NT2/D1 (cell line): ENCODE results near the gene ZC3H13.
A peak's percentile ranks its signal among the peaks of the same experiment; 100 is the strongest.

Experiments used
- DNase-seq: peaks from one replicate; pipeline ENCODE4 v3.0.0-alpha.2; 2011; ENCODE audit warnings: low read depth, low spot score
- H3K27me3 ChIP-seq: 2 replicates; pipeline ENCODE4 v1.6.0; 2011; ENCODE audit warnings: mild to moderate bottlenecking; ENCODE audit not compliant: insufficient read length, insufficient read depth
- H3K36me3 ChIP-seq: 2 replicates; pipeline ENCODE4 v1.6.1; 2011; ENCODE audit warnings: mild to moderate bottlenecking, low read length, mixed read lengths; ENCODE audit not compliant: insufficient read depth, insufficient read length
- H3K4me1 ChIP-seq: 2 replicates; pipeline ENCODE4 v1.5.1; 2011; ENCODE audit not compliant: insufficient read depth, insufficient read length
- H3K4me3 ChIP-seq: 2 replicates; pipeline ENCODE4 v1.5.1; 2011; ENCODE audit warnings: low read depth; ENCODE audit not compliant: insufficient read length
- H3K9ac ChIP-seq: 2 replicates; pipeline ENCODE4 v1.6.0; 2011; ENCODE audit warnings: low read depth; ENCODE audit not compliant: insufficient read length
- H3K9me3 ChIP-seq: 2 replicates; pipeline ENCODE4 v1.5.1; 2011; ENCODE audit warnings: mild to moderate bottlenecking, low read length; ENCODE audit not compliant: insufficient read depth
- SUZ12 ChIP-seq: IDR thresholded peaks from 2 replicates; pipeline ENCODE4 v1.6.1; 2011; ENCODE audit not compliant: insufficient read length, insufficient read depth; ENCODE audit errors: extremely low read depth
- YY1 ChIP-seq: IDR thresholded peaks from 2 replicates; pipeline ENCODE4 v1.6.1; 2011; ENCODE audit not compliant: insufficient read length, insufficient read depth
- ZNF274 ChIP-seq: IDR thresholded peaks from 2 replicates; pipeline ENCODE4 v1.6.1; 2011; ENCODE audit warnings: mild to moderate bottlenecking, low read depth, low read length

Gene ZC3H13

DNA sequence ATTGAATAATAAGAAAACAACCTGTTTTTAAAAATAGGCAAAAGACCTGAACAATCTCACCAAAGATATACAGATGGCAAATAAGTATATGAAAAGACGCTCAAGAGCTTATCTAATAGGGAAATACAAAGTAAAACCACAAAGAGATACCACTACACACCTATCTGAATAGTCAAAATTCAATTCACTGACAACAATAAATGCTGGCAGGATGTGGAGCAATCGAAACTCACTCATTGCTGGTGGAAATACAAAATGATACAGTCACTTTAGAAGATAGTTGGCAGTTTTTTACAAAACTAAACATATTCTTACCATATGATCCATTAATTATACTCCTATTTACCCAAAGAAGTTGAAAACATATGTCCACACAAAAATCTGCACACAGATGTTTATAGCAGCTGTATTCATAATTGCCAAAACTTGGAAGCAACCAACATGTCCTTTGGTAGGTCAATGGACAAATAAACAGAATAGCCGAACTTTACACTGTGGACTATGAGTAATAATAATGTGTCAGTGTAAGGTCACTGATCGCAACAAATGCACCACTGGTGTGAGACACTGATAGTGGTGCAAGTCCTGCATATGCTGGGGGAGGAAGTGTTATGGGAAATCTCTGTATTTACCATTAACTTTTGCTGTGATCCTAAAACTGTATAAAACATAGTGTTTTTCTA, 20.8 kb downstream of the ZC3H13 start:
- no peak for TF ChIP-seq SUZ12
- TF ChIP-seq ZNF274 = no peak
- no peak for TF ChIP-seq YY1
- Histone ChIP-seq H3K27me3 (no peaks in the 10 kb centered on the region), H3K9me3 (no peaks in the 10 kb centered on the region), H3K4me3 (no peak overlapping the region), H3K9ac (no peak overlapping the region), H3K4me1 (no peaks in the 10 kb centered on the region), H3K36me3 (peaks cover 4% of the 10 kb centered on the region)
- no peak for DNase-seq

DNA sequence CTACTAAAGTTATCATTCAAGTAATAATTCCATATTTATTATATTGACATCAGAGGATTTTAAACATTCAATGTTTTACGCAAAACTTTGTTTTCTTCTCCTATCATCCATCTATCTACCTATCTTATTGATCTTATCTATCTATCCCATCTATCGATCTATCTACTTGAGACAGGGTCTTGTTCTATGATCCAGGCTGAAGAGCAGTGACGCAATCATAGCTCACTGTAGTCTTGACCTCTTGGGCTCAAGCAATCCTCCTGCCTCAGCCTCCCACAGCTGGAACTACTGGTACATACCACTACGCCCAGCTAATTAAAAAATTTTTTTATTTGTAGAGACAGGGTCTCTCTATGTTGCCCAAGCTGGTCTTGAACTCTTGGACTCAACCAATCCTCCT, 27.4 kb downstream of the ZC3H13 start:
- H3K9ac ChIP-seq = no peak overlapping the region
- no peaks in the 10 kb centered on the region for H3K9me3 ChIP-seq
- no peaks in the 10 kb centered on the region for H3K4me1 ChIP-seq
- DNase-seq = no peak
- H3K36me3 ChIP-seq = peaks cover 2% of the 10 kb centered on the region
- no peaks in the 10 kb centered on the region for H3K27me3 ChIP-seq
- no peak overlapping the region for H3K4me3 ChIP-seq
- TF ChIP-seq SUZ12 = no peak
- no peak for TF ChIP-seq ZNF274
- TF ChIP-seq YY1 = no peak

DNA sequence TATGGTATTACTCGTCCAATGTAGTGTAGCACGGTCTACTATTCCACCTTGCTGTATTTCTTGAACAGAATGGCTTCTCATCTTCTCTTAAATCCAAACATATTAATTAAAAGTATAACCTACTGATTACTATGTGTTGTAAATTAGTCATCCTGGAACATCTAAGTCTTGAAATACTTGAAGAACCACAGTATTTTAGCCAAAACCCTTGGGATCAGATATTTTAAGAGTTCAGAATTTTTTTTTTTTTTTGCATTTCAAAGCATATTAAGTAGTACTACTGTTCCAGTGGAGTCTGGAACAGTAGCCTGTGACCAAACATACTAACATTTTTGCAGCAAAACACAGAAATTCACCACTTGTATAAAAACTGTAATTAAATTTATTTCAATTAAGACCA, 30.1 kb downstream of the ZC3H13 start:
- TF ChIP-seq SUZ12 (no peak), YY1 (no peak), ZNF274 (no peak)
- no peak overlapping the region for H3K4me3 ChIP-seq
- no peaks in the 10 kb centered on the region for H3K4me1 ChIP-seq
- no peaks in the 10 kb centered on the region for H3K9me3 ChIP-seq
- no peak for DNase-seq
- H3K9ac ChIP-seq = no peak overlapping the region
- peaks cover 18% of the 10 kb centered on the region for H3K36me3 ChIP-seq
- H3K27me3 ChIP-seq = no peaks in the 10 kb centered on the region

DNA sequence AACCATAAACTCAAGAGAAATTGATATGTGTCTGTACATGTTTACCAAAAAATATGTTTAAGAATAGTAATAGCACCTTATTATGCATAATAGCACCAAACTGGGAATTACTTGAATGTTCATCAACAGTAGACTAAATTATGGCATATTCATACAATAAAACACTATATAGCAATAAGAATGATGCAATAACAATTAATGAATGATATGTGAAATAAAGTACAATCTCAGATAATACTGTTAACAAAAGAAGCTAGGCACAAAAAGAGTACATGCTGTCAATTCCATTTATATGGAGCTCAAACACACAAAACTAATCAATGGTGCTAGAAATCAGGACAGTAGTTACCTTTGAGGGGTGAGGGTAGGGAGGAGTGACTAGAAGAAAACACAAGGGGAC, 36.3 kb downstream of the ZC3H13 start:
- H3K36me3 ChIP-seq = peaks cover 32% of the 10 kb centered on the region
- no peak for DNase-seq
- H3K4me3 ChIP-seq = no peak overlapping the region
- H3K9me3 ChIP-seq = no peaks in the 10 kb centered on the region
- no peaks in the 10 kb centered on the region for H3K27me3 ChIP-seq
- TF ChIP-seq ZNF274 (no peak), YY1 (no peak), SUZ12 (no peak)
- H3K9ac ChIP-seq = no peak overlapping the region
- no peaks in the 10 kb centered on the region for H3K4me1 ChIP-seq

DNA sequence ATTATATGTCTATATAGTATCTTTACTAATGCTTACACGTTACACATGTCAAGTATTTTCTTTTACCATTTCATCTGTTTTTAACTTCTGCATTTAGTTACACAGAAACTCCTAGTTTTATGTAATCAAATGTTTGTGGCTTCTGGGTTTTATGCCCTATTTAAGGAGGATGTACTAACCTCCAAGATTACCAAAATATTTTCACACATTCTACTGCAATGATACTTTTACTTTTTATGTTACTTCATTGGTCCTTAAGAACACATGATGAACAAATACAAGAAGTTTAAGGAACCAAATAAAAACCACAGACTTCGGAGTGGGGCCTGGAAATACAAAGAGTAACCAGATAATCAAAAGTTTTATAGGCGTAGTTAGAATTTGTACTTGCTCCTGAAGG, 37.2 kb downstream of the ZC3H13 start:
- Histone ChIP-seq H3K9ac (no peak overlapping the region), H3K4me1 (no peaks in the 10 kb centered on the region), H3K9me3 (no peaks in the 10 kb centered on the region), H3K4me3 (no peak overlapping the region), H3K36me3 (peaks cover 37% of the 10 kb centered on the region), H3K27me3 (no peaks in the 10 kb centered on the region)
- DNase-seq = no peak
- TF ChIP-seq ZNF274 = no peak
- no peak for TF ChIP-seq SUZ12
- no peak for TF ChIP-seq YY1

DNA sequence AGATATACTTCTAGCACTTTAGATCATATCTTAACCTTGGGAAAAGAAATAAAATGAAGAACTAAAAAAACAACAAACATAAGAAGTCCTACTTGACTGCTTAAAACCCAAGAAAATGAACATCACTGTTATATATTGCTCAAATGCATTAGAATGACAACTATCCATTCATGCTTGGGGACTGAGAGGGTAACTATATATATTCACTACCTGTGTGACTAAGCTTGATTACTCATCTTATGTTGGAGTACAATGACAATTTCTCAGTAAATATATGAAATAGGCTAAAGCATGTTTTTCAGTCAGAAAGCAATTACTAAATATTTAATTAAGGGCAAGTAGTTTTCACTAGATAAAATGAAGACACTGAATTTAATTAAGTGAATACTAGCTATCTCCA, 40.1 kb downstream of the ZC3H13 start:
- no peaks in the 10 kb centered on the region for H3K27me3 ChIP-seq
- H3K4me3 ChIP-seq = no peak overlapping the region
- H3K9ac ChIP-seq = no peak overlapping the region
- TF ChIP-seq SUZ12 (no peak), YY1 (no peak), ZNF274 (no peak)
- peaks cover 38% of the 10 kb centered on the region for H3K36me3 ChIP-seq
- no peaks in the 10 kb centered on the region for H3K4me1 ChIP-seq
- no peak for DNase-seq
- H3K9me3 ChIP-seq = no peaks in the 10 kb centered on the region

DNA sequence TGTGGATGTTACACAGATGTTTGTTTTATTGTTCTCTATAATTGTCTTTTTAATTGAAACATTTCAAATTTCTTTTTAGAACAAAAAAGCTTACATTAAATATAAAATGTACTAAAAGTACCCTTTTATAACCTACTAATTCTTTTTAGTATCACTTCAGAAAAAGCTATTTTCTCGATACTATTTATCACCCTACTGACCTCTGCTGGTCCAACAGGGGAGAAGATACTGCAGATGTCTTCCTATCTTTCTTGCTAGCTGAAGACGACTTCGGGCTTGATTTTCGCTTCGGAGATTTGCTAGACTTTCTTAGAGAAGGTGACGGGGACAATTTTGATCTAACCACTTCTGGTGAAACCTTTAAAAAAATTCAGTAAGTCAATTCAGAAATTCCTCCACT, 42.4 kb downstream of the ZC3H13 start:
- H3K27me3 ChIP-seq = no peaks in the 10 kb centered on the region
- peak; percentile 5 for DNase-seq
- H3K36me3 ChIP-seq = peaks cover 39% of the 10 kb centered on the region

More for the DNA sequence above, 42.4 kb downstream of the ZC3H13 start:
- H3K4me3 ChIP-seq = no peak overlapping the region
- no peak overlapping the region for H3K9ac ChIP-seq
- H3K9me3 ChIP-seq = no peaks in the 10 kb centered on the region
- no peak for TF ChIP-seq SUZ12
- no peak for TF ChIP-seq YY1
- TF ChIP-seq ZNF274 = no peak
- no peaks in the 10 kb centered on the region for H3K4me1 ChIP-seq
